Tibial artery (tissue), 4 donors: Measurements from ENCODE around the gene ADARB2.

Experiments
- DNase-seq, 2 donors: peaks; one replicate each; pipeline ENCODE4 v3.0.0-alpha.2; 2019
- H3K27ac ChIP-seq, 2 donors: fragments of 200-600 bp; sonication (generic) in 1 of 2; 1 replicate in 1 of 2; 2 replicates in 1 of 2; pipeline ENCODE4 v1.5.1; 2018 to 2019; ENCODE audit warnings: mild to moderate bottlenecking in 1 of 2
- H3K27me3 ChIP-seq, 2 donors: fragments of 200-600 bp; sonication (generic) in 1 of 2; one replicate each; pipeline versions ENCODE4 v1.5.1 to v1.6.0; 2016 to 2019
- H3K36me3 ChIP-seq, 3 donors: fragments of 200-600 bp; sonication (generic) in 2 of 3; one replicate each; pipeline ENCODE4 v1.5.1; 2016 to 2019; ENCODE audit warnings: mild to moderate bottlenecking in 2 of 3
- H3K4me1 ChIP-seq, 4 donors: fragments of 200-600 bp; sonication (generic) in 2 of 4; 1 replicate in 3 of 4; 2 replicates in 1 of 4; pipeline ENCODE4 v1.5.1; 2016 to 2019
- H3K4me3 ChIP-seq, 2 donors: fragments of 200-600 bp; sonication (generic) in 1 of 2; 1 replicate in 1 of 2; 2 replicates in 1 of 2; pipeline ENCODE4 v1.5.1; 2018 to 2019; ENCODE audit warnings: mild to moderate bottlenecking in 2 of 2
- H3K9me3 ChIP-seq, 3 donors: fragments of 200-600 bp; sonication (generic) in 1 of 3; one replicate each; pipeline ENCODE4 v1.5.1; 2016 to 2019
- intact Hi-C: fragments of 100-400 bp; cut with DNase I; formaldehyde crosslinking; loops from one replicate; pipeline ENCODE4 v1.15.0; 2023; ENCODE audit warnings: low total_unique reads
- TF ChIP-seq, protein P1 (sequence below), 2 experiments: fragments of 200-600 bp in 1 of 2; fragments of 450-650 bp in 1 of 2; IDR thresholded peaks; one replicate each; pipeline ENCODE4 v1.5.1; 2017 to 2019; ENCODE audit warnings: antibody characterized with exemption in 2 of 2, mild to moderate bottlenecking in 1 of 2, moderate library complexity in 1 of 2

Gene ADARB2

DNA sequence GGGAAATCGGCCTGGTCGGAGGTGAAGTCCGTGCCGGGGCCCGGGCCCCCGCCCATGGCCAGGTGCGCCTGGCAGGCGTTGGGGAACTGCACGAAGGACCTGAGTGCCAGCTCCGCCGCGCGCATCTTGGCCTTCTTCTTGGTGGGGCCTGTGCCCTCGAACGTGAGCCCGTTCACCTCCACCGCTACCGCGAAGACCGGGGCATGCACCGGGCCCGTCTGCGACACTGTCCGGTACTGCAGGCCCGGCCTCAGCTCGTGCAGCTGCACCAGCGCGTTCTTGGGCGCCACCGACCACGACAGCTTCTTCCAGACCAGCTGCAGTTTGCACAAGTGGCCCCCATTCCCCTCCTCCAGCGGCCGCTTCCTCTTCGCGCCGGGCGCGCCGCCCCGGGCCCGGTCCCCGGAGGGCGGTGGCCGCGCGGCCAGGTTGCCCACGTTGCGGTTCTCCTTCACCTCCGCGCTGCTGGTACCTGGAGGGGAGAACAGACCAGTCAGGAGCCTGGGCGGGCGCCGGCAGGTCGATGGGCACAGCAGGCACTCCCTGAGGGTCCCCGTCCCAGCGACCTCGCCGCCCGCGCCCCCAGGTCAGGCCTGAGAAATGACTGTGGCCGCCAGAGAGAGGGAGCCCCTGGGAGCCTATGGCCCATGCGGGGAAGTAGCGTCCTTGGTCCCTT, 373.7 kb downstream of the ADARB2 start:
- TF ChIP-seq, protein P1, sequence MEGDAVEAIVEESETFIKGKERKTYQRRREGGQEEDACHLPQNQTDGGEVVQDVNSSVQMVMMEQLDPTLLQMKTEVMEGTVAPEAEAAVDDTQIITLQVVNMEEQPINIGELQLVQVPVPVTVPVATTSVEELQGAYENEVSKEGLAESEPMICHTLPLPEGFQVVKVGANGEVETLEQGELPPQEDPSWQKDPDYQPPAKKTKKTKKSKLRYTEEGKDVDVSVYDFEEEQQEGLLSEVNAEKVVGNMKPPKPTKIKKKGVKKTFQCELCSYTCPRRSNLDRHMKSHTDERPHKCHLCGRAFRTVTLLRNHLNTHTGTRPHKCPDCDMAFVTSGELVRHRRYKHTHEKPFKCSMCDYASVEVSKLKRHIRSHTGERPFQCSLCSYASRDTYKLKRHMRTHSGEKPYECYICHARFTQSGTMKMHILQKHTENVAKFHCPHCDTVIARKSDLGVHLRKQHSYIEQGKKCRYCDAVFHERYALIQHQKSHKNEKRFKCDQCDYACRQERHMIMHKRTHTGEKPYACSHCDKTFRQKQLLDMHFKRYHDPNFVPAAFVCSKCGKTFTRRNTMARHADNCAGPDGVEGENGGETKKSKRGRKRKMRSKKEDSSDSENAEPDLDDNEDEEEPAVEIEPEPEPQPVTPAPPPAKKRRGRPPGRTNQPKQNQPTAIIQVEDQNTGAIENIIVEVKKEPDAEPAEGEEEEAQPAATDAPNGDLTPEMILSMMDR (IDR thresholded peaks at IDR 0.05): no peak
- intact Hi-C loops: no loop called here
- no peaks in the 10 kb centered on the region for H3K9me3 ChIP-seq
- peak in 1 of 2 donors; percentile 58 for DNase-seq
- no peaks in the 10 kb centered on the region for H3K36me3 ChIP-seq
- H3K4me1 ChIP-seq: peaks cover 0 to 11% (median 1%) of the 10 kb centered on the region in 4 donors
- no peak overlapping the region for H3K4me3 ChIP-seq
- H3K27ac ChIP-seq: no peak overlapping the region
- peaks cover 0 to 4% of the 10 kb centered on the region in 2 donors for H3K27me3 ChIP-seq

DNA sequence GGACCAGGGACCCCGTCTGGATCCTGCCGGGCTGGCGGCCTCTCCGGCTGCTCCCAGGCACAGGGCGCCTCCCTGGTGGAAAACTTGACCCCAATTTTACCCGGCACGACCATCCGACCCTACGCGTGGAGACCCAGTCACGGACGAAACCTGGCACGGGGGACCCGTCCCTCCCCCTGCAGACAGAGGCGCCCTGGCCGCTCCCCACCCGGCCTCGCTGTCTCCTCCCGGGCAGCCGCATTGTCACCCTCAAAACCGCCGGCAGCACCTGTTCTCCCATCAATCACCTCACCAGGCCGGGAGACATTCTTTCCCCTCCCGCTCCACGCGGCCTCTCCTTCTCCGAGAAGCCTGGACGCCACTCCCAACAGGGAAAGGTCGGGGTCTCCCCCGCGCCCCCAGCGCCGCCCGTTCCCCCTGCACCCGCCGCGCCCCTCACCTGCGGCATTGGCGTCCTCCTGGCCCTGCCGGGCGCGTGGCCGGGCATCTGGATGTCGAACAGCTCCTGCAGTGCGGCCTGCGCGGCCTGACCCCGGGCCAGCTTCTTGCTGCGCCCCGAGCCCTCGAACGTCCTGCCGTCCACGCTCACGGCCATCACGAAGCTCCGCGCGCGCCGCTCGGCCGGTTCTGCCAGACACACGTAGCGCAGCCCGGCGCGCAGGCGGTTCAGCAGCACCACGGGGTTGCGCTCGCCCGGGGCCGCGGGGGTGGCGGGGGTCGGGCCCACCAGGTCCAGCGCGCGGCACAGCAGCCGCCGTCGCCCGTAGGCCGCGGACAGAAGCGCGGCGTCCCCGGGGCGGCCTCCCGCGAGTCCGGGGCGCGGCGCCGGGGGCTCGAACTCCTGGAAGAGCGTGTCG, 374.5 kb downstream of the ADARB2 start:
- intact Hi-C loops: no loop called here
- Histone ChIP-seq H3K4me1 (peaks cover 0 to 11% (median 1%) of the 10 kb centered on the region in 4 donors), H3K27ac (no peak overlapping the region), H3K27me3 (no peaks in the 10 kb centered on the region), H3K9me3 (no peaks in the 10 kb centered on the region), H3K4me3 (no peak overlapping the region), H3K36me3 (no peaks in the 10 kb centered on the region)
- TF ChIP-seq, protein P1 (IDR thresholded peaks at IDR 0.05): no peak
- no peak for DNase-seq

DNA sequence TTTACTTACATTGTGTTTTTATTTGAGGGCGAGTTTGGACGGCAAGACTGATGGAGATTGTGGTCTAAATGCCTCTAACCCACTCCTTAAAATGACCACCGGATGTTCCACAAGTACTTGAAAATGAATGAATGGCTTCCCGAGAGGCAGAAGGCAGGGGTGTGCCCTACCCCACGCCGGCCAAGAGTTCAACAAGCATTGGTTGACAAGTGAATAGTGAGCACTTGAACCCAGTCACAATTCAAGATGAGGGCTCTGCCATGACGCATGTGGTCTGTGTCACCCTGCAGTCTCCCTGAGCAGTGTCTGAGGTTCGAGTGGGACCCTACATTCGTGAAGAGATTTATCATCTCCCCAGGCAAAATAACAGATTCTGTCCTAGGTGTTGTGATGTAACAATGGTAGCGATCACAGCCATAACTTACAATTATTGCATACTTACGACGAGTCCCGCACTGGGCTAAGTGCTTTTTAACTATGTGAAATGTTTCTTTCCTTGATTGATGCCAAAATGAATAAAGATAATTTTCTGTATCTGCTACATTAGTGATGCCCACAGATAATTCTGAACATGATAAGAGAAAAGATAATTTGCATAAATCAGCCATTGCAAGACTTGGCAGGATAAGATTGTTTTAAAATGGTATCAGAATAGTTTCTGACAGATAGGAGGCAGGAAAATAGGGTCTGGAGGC, 375.8 kb downstream of the ADARB2 start:
- intact Hi-C loops: no loop called here
- Histone ChIP-seq H3K4me1 (peaks cover 0 to 11% (median 1%) of the 10 kb centered on the region in 4 donors), H3K27me3 (no peaks in the 10 kb centered on the region), H3K27ac (no peak overlapping the region), H3K9me3 (no peaks in the 10 kb centered on the region), H3K36me3 (no peaks in the 10 kb centered on the region), H3K4me3 (no peak overlapping the region)
- TF ChIP-seq, protein P1 (IDR thresholded peaks at IDR 0.05): no peak
- DNase-seq: no peak

- TF ChIP-seq, protein P1 (IDR thresholded peaks at IDR 0.05): no peak
- peaks cover 0 to 11% (median 1%) of the 10 kb centered on the region in 4 donors for H3K4me1 ChIP-seq
- no peaks in the 10 kb centered on the region for H3K9me3 ChIP-seq
- no peak overlapping the region for H3K4me3 ChIP-seq
- no peaks in the 10 kb centered on the region for H3K36me3 ChIP-seq
- peaks cover 0 to 3% of the 10 kb centered on the region in 2 donors for H3K27me3 ChIP-seq
- no peak overlapping the region for H3K27ac ChIP-seq
- no peak for DNase-seq
- intact Hi-C loops: no loop called here
These were observed 376.7 kb downstream of the ADARB2 start for GRCh38 chr10:1360558-1361164.

- no peak overlapping the region for H3K27ac ChIP-seq
- no peaks in the 10 kb centered on the region for H3K36me3 ChIP-seq
- no peaks in the 10 kb centered on the region for H3K9me3 ChIP-seq
- peaks cover 0 to 3% of the 10 kb centered on the region in 2 donors for H3K27me3 ChIP-seq
- TF ChIP-seq, protein P1 (IDR thresholded peaks at IDR 0.05): no peak
- peaks cover 0 to 11% (median 1%) of the 10 kb centered on the region in 4 donors for H3K4me1 ChIP-seq
- intact Hi-C loops: no loop called here
- DNase-seq: no peak
- no peak overlapping the region for H3K4me3 ChIP-seq
These were observed 377.2 kb downstream of the ADARB2 start for GRCh38 chr10:1360011-1360557.
